Gastroesophageal sphincter (tissue), 3 donors: ENCODE results near the gene DCPS.
"Not testable (repeated sequence)": the region's sequence is repeated elsewhere in the genome, so short reads cannot be mapped to it uniquely, and the experiment has no call there.

Experiments used
- CTCF ChIP-seq, 4 experiments: fragments of 200-600 bp in 2 of 4; fragments of 450-650 bp in 2 of 4; sonication (generic) in 1 of 4; IDR thresholded peaks; one replicate each; pipeline ENCODE4 v1.5.1; 2017 to 2019; ENCODE audit warnings: antibody characterized with exemption in 4 of 4, mild to moderate bottlenecking in 2 of 4, moderate library complexity in 2 of 4
- EP300 ChIP-seq: sonication (generic); formaldehyde crosslinking; IDR thresholded peaks from one replicate; pipeline ENCODE4 v1.6.1; 2017; ENCODE audit warnings: antibody characterized with exemption, mild to moderate bottlenecking

- not testable (repeated sequence) for TF ChIP-seq EP300; CTCF (IDR thresholded peaks at IDR 0.05)
Observed at GRCh38 chr11:126367806-126368205, 63.9 kb downstream of the DCPS start.
